Hindlimb muscle (tissue), 1 donor: ENCODE measurements around the gene INHBB. TPM values are rescaled to one million over a fixed set of nuclear protein-coding genes. Genes with fewer than 3 reads are reported as not detected.
"Not testable (repeated sequence)": the region's sequence is repeated elsewhere in the genome, so short reads cannot be mapped to it uniquely, and the experiment has no call there.

ENCODE experiments used
- DNase-seq: peaks from one replicate; pipeline ENCODE4 v3.0.0-alpha.2; 2013
- polyA plus RNA-seq: library from polyadenylated mRNA; unstranded; fragments of 120-200 nt; gene quantifications from one replicate; pipeline ENCODE4 v1.2.1, GENCODE V29; 2013; ENCODE audit not compliant: insufficient read length

The INHBB gene
- 0.90 TPM for polyA plus RNA-seq

DNA sequence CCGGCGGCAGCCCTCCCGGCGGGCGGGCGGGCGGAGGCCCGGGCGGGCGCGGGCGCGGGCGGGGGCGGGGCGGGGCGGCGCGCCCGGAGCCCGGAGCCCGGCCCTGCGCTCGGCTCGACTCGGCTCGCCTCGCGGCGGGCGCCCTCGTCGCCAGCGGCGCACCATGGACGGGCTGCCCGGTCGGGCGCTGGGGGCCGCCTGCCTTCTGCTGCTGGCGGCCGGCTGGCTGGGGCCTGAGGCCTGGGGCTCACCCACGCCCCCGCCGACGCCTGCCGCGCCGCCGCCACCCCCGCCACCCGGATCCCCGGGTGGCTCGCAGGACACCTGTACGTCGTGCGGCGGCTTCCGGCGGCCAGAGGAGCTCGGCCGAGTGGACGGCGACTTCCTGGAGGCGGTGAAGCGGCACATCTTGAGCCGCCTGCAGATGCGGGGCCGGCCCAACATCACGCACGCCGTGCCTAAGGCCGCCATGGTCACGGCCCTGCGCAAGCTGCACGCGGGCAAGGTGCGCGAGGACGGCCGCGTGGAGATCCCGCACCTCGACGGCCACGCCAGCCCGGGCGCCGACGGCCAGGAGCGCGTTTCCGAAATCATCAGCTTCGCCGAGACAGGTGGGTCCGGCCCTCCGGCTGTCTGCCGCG lies at the start of gene INHBB:
TSS of gene INHBB (plus strand) at position 111 of the 641 bp plus-strand sequence. CDS start at position 164, 53 bp downstream.
- no peak for DNase-seq

DNA sequence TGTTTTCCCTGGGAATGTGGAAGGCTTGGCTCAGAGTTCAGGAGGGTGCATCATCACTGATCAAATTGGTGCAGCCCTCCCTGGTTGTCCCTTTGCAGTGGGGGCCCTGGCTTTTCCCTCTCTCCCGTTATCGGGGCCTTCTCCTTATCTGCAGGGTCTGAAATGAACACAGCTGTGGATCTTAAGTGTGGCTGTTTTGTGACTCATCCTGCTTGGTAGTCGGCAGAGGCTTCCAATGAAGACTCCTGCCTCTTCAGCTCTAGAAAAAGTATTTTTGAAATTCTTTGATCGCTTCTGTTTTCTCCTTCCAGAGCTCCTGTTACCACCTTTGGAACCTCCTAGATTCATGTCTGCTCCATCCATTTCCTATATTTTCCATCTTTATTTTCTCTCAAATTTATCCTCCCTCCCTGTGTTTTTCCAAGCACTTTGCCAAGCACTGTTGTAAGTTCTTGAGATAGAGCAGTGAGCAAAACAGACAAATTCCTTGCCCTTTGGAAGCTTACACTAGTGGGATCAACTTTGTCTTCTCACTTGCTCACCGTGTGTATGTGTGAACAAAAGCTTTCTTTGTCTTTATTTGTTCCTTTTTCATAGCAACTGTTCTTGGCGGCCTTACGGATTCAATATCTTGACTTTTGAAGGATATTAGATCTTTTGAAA lies 47.6 kb upstream of the INHBB start:
- DNase-seq, result no peak

DNA sequence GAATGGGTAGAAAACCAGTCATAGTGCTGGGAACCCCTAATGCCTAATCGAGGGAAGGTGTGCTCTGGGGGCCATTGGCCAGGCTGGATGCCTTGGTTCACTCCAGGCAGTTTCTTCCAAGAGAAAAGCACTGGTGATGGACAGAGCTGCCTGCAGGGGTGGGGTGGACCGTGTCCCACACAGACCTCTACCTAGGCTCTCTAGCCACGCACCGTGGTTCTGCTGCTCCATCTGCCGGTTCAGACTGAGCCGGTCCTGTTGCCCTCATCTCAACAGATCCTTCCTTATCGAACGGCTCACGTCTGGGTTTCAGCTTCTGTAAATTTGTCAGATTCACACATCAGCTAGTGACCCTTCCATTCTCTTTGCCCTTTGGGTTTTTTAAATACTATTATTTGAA lies 46.9 kb upstream of the INHBB start:
- no peak for DNase-seq

DNA sequence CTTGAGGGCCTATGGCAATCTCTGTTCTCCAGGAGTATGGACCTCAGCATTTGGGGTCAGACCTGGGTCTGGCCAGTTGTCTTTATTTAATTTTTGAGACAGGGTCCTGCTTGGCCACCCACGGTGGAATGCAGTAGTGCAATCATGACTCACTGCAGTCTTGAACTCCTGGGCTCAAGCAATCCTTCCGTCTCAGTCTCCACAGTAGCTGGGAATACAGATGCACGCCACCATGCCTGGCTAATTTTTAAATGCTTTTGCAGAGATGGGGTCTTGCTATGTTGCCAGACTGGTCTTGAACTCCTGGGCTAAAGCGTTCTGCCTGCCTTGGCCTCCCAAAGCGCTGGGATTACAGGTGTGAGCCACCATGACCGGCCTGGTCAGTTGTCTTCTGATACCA lies 46.4 kb upstream of the INHBB start:
- DNase-seq, result no peak

DNA sequence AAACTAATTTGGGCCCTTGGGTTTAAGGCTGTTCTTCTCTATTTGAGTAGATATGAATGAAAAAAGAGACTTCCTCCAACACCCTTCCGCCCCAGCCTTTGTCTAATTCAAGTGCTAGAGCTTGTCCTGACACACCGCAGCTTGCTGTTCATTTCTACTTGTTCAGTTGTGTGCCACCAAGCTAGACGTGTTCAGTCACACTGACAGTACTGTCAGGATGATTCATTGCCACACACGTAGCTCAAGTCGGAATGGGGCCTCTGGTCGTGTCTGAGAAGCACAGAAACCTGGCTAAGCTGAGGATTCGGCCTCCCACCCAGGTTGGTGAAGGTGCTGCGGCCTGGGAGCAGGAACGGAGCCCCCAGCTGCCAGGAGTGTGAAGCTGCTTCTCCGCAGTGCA lies 45.6 kb upstream of the INHBB start:
- no peak for DNase-seq

DNA sequence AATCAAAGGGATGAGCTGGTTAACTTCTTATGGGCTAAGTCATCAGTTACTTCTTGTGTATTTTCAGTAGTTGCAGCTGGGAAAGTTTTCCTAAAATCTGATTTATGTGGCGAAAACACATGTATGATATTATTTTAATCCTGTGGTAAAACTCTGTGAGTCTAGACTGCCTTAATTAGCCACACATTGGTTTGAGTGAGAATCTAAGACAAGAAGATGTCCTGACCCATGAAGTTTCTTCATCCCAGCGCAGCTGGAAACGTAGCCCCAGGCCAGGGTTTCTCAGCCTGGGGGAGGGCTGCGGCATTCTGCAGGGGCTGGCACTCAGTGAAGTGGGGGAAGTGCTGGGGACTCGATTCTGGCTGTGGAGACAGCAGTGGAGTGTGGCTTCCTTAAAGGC lies 44.7 kb upstream of the INHBB start:
- no peak for DNase-seq

DNA sequence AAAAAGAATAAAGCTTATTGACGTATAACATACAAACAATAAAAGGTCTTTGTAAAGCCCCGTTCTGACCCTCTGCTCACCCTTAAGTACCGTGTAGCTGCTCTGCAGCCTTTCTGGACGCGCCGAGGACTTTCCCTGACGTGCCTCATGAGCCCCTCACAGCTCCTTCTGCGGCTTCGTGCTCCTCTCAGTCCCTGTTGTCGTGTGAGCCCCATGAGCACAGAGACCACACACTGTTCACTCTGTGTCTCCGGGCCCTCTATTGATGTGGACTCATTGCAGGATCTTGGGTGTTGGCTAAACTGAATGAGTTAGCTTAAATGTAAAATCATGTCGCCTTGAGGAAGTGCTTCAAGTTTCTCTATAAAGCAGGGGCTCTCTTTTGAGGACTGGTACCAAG lies 43.6 kb upstream of the INHBB start:
- DNase-seq, result no peak

DNA sequence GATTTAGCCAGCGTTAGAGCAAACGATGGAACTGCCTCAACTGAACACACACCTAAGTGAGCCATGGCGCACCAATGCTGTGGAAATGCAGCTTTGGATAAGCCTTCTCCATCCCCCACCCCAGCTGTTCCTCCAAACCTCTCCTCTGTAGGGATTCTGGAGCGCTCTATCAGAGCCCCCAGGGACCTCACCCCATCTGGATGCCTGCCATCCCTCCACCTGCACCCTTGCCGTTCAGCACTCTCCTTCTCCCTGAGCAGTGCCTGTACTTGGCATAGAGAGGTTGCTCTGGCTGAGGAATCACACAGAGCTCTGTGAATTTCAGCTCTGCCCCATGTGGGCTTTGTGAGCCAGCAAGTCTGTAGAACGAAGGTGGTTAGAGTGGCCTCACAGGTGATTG lies 42.8 kb upstream of the INHBB start:
- DNase-seq, result no peak

DNA sequence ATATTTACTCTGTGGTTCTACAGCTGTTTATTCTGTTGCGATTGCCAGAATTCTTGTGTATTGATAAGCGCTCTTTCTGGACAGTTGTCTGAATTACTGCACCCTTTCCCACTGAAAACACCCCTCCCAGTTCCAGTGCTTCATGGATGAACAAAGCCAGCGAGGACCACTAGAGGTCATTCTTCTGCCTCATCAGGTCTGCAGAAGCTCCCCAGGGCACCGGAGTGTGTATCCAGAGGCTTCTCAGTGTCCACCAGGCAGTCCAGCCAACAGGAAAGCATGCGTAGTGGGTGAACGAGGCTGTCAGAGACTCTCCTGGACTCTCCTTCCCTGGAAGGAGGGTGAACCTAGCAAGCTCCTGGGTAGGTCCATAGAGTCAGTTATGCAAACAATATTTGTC lies 40.6 kb upstream of the INHBB start:
- DNase-seq, result no peak

DNA sequence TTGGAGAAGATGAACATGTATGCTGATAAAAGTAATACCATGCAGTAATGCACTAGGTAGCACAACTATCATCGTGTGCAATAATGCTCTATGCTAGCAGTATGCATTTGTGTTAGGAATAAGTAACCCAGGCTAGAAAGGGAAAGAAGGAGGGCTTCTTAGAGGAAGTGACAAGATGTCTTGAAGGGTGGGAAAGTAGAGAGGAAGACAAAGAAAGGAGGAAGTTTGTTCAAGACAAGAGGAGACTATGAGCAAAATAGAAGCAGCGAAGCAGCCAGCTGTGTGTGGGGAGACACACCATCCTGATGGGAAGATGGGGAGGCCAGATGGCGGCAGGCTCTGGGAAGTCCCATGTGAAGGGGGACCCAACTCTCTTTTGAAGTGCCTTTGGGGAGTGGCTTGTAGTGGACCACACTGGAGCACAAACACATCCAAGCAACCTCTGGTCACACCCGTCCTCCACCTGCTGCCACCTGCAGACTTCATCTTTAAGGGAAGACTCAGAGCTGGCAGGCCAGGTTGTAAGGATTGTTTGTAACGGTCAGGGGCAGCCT lies 39.9 kb upstream of the INHBB start:
- DNase-seq, result no peak

DNA sequence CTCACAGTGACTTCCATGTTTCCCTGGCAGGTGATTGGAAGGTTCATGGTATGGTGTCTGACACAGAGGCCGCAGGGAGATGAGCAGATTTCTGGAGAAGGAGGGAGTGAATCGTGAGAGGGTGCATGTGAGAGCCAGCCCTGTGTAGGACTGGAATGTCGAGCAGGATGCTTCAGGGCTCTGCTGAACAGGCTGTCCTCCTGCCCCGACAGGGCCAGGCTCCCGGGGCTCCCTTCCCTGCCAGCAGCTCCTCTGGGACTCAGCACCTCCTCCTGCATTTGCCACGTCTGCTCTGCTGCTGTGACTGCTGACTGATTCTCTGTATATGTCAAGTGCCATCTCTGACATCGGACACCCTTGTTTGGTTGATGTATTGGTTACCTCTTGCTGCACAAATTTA lies 38.5 kb upstream of the INHBB start:
- no peak for DNase-seq

DNA sequence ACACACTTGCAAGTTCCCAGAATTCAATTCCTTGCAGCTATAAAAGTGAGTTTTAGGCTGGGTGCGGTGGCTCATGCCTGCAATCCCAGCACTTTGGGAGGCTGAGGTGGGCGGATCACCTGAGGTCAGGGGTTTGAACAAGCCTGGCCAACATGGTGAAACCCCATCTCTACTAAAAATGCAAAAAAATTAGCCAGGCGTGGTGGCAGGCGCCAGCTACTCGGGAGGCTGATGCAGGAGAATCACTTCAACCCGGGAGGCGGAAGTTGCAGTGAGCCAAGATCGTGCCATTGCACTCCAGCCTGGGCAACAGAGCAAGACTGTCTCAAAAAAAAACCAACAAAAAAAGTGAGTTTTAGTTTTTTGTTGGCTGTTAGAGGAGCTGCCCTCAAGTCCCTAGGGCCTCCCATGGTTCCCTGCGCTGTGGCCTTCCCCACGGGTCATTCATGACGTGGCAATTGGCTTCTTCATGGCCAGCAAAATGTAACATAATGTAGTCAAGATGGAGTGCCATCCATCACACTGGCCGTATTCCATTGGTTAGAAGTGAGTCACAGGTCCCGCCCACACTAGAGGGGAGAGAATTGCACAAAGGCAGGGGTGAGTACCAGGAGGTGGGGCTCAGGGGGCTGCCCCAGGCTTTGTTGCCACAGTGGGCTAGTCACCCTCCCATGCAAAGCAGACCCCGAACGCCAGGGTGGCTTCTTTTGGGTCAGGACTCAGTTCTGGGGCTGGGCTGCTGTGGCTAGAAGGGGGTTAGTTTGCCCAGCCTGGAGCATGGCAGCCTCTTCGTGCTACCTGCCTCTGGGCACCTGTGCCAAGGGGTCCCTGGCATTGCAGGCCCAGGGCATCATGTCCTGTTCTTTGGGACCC lies 37.7 kb upstream of the INHBB start:
- DNase-seq, result no peak

DNA sequence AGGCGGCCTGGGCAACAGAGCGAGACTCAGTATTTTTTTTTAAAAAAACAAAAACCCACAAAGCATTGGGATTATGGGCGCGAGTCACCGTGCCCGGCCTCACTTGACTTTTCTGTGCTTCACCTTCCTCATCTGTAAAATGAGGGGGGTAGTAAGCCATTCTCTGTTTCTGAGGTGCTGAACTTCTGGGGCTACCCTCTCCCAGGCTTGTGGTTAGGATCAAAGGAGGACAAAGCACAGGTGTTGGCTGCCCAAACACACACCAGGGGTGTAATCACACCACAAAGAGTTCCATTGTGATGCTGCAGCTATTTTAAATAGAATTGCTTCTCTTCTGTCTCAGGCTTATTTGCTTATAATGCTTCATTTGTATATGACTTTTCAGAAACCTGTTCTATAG lies 35.8 kb upstream of the INHBB start:
- no peak for DNase-seq

DNA sequence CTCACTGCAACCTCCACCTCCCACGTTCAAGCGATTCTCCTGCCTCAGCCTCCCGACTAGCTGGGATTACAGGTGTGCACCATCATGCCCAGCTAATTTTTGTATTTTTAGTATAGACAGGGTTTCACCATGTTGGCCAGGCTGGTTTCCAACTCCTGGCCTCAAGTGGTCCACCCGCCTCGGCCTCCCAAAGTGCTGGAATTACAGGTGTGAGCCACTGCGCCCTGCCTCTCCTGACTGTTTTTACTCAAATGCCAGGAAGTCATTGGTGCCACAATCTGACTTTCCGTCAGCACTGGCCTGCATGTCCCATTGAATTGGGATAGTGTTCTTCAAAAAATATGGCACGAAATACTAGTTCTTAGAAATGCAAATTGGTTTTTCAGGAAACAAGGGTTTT lies 35.1 kb upstream of the INHBB start:
- DNase-seq, result not testable (repeated sequence)

DNA sequence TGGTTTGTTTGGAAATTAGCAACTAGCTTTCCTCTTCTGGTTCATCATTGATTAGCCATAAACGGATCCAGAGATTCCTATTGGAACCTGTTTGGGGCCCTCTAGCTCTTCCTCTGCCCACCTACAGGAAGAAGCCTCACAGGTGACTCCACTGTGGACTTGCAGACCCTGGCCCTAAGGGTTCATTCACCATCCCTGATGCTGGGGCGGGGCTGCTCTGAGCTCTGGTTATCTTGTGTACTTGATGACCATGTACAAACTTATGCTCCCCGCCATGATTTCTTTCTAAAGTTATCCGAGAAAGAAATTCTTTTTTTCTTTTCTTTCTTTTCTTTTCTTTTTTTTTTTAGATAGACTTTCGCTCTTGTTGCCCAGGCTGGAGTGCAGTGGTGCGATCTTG lies 33.9 kb upstream of the INHBB start:
- DNase-seq, result no peak

DNA sequence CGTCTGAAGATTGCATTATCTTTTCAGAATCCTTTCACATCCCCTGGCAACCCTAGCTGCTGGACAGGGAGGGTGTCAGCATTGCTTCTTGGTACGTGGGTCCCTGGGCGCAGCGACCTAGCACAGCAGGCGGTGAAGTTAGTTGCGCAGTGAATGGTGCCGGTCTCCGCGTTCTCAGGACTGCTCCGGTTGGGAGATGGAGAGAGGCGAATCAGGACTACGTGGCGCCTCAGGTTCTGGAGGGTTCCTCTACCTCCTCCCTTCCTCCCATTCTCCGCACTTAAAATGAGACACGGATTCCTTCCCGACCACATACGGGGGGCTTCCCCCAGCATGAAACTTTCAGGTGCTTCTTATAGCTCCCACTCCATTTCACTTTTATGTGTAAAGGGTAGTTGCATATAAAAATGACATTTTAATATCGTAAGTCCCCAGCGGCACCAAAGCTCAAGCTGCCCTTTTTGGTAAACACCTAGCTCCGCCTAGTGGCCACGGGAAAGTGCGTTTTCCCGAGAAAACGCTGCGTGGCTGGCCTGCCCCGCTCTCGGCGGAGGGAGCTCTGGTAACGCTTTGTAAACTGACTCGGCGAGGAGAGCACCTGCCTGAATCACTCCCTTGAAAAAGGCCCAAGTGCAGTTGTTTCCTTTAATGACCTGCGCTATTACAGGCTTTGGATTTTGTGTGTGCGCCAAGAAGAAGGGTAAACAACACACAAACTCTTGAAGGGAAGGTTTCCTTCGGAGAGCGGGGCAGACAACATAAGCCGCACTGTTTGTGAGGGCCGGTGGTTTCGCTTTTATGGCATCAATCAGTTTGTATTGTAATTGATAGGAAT lies 32.9 kb upstream of the INHBB start:
- peak; percentile 91 for DNase-seq

DNA sequence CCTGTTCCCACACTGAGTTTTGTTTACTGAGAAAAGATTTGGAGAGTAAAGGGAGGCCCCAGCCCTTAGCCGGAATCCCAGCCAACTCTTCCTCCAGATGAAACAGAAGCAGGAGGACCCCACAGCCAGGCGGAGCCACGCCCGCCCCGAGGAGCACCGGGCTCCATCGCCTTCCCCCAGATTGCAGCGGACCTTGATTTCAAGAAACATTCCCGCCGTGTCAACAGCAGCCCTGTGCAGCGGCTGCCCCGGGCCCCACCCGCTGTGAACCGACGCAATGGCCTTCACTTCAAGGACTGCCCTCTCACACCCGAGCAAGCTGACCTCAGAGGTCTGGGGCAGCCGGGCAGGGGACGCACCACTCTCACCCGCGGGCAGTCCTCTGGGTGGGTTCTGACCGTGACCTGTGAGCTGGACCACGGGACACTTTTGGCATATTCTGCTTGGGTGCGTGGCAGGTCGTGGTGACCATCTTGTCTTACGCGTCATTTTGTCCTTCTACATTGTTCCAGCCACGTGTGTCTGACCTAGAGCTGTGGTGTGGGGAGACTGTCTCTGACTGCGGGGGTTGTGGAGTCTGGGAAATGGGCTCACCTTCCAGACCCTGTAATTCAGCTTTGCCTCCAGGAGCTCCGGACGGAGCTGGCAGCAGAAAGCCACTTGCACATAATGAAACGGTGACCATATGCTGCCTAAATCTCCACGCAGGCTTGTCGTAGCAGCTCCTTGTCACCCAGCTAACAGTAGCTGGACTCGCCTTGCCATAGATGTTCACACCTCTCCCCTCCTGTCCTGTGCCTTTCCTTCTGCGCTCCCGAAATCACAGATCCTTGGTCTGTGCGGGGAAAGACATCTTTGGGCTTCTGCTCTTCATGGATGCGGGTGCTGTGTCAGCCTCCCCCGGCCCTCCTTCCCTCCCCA lies 32.0 kb upstream of the INHBB start:
- DNase-seq, result no peak

DNA sequence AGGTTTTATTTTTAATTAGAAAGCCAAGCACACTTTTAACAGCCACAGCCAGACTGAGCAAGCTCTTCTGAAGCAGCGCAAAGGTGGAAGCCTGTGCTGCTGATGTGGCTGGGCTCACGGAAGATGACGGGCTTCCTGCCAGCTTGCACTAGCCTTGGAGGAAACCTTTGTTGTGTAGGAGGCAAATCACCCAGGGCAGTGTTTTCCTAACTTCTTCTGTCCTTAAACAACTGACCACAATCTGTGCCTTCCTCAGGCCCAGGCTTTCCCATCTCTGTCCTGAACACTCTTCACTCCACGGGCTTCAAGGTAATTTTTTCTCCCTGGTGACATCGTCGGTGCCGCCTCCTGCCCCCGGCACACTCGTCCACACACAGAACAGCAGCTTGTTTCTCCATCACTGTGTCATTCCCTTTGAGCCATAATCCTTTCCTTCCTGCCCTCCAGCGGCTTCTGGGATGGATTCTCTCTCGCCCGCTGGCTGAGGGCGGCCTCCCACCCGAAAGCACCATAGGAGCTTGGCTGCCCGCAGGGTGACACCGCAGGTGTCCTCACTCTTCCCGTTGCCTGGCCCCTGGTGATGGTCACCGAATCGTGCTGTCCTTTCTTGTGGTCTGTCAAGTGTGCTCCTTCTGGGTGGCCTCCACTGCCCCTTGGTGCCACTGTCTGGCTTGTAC lies 31.1 kb upstream of the INHBB start:
- no peak for DNase-seq

DNA sequence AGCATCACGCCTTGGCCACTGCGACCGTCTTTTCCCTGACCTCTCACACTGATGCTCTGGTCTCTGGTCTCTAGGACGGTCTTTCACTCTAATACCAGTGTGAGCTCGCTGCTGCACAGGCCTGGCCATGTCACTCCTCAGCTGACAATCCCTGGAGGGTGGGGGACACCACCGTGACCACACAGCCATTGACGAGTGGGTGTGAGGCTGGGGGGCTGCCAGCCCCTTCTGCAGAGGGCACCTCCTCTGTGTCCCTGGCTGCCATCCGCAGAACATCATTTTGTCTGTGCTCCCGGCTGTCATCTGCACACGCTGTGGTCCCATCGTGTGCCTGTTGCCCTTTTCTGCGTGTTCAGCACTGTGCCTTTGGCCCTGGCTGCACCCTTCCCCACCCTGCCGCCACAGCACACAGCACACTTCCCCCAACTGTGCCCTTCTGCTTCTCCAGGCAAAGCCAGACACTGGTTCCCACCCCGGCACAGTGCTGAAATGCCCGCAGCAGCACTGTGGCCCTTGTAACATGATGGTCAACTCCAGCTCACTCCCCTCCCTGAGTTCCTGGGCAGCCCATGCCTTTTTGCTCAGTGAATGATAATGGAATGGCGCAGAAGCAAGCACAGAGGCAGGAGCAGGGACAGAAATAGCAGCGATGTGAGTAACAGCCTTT lies 30.4 kb upstream of the INHBB start:
- DNase-seq, result no peak

DNA sequence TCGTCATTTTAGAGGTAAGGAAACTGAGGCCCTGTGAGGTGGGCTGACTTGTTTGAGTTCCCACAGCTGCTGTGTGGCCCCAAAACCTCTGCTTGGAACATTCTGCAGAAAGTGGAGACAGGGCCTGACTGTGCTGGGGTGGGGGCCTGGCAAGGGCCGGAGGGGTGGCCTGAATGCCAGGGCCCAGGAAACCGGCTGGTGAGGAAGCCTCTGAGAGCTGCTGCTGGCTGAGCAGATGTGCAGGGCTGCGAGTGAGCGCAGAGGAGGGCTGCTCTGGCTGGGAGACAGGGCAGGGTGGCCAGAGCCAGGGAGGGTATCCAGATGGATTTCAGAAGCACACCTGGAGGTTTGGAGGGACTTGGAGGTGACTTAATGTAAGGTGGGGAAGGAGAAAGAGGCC lies 29.9 kb upstream of the INHBB start:
- DNase-seq, result no peak
